K562 (cell line): ENCODE data around the gene DMXL1. TPM values are rescaled to one million over a fixed set of nuclear protein-coding genes. Genes with fewer than 3 reads are reported as not detected.

Source experiments
- ATAC-seq: fragments of 200-7000 bp; cut with Tn5 transposase; 3 replicates; pipeline ENCODE4 v1.9.1; 2020; ENCODE audit warnings: moderate library complexity
- BruUV-seq: library from RNA; stranded (reverse); fragments of 400-500 nt; replicated peaks from 2 replicates; lab custom pipeline; 2021; lab: Mats Ljungman, UMichigan
- CTCF ChIA-PET: fragments of 300-600 bp; formaldehyde crosslinking; extraction: SDS; loops from one replicate; lab custom pipeline; 2021; ENCODE audit warnings: low intra/inter-chr PET ratio; lab: Yijun Ruan, JAX
- POLR2A ChIA-PET: fragments of 300-600, 350-650 bp; sonication (Branson Sonifier 250); formaldehyde crosslinking; extraction: SDS; loops from one replicate; lab custom pipeline; 2021; ENCODE audit warnings: antibody characterized with exemption, inconsistent platforms; lab: Yijun Ruan, JAX
- DNase-seq, 4 experiments: peaks; one replicate each; pipeline versions ENCODE4 v3.0.0 to v3.0.0-alpha.2; 2011 to 2018; ENCODE audit warnings: low spot score in 3 of 4, mixed read lengths in 3 of 4; ENCODE audit errors: extremely low read depth in 1 of 4
- FAIRE-seq: peaks from 2 replicates; lab custom pipeline; 2011; peaks lifted over from hg19 to GRCh38; lab: Jason Lieb, UNC
- H2AFZ ChIP-seq: 2 replicates; pipeline ENCODE4 v1.6.0; 2011; ENCODE audit warnings: low read depth, low read length, control low read depth, inconsistent platforms
- H3K27ac ChIP-seq: fragments of 200-600 bp; 3 replicates; pipeline ENCODE4 v1.8.0; 2011; ENCODE audit warnings: low read depth, mild to moderate bottlenecking, control low read depth, inconsistent platforms, low read length, moderate library complexity, mixed read lengths; ENCODE audit errors: extremely low read depth
- H3K27me3 ChIP-seq, 2 experiments: fragments of 300-600 bp in 1 of 2; 2 replicates in 1 of 2; 3 replicates in 1 of 2; pipeline versions ENCODE4 v1.6.0 to v1.8.0; 2011; ENCODE audit warnings: inconsistent platforms in 2 of 2, low read length in 2 of 2, mild to moderate bottlenecking in 1 of 2, mixed read lengths in 1 of 2, moderate library complexity in 1 of 2; ENCODE audit not compliant: control insufficient read depth in 2 of 2, insufficient read depth in 2 of 2
- H3K36me3 ChIP-seq: fragments of 300-600 bp; 3 replicates; pipeline ENCODE4 v1.8.0; 2011; ENCODE audit warnings: mild to moderate bottlenecking, low read length, inconsistent platforms; ENCODE audit not compliant: control insufficient read depth, insufficient read depth
- H3K4me1 ChIP-seq, 2 experiments: fragments of 200-600 bp in 1 of 2; replicated peaks in 1 of 2; 2 replicates in 1 of 2; 3 replicates in 1 of 2; pipeline versions ENCODE4 v1.5.1 to v1.8.0; 2011; ENCODE audit warnings: inconsistent platforms in 2 of 2, low read length in 2 of 2, mild to moderate bottlenecking in 1 of 2, mixed read lengths in 1 of 2, moderate library complexity in 1 of 2; ENCODE audit not compliant: control insufficient read depth in 2 of 2, insufficient read depth in 2 of 2
- H3K4me2 ChIP-seq: 2 replicates; pipeline ENCODE4 v1.6.1; 2011; ENCODE audit warnings: low read length, control low read depth, inconsistent platforms, mixed read lengths; ENCODE audit not compliant: insufficient read depth
- H3K4me3 ChIP-seq: fragments of 200-600 bp; sonication (generic), shearing (Covaris generic); 2 replicates; pipeline ENCODE4 v1.5.1; 2016; ENCODE audit warnings: control low read depth, inconsistent platforms
- H3K79me2 ChIP-seq: fragments of 200-600 bp; 3 replicates; pipeline ENCODE4 v1.8.0; 2011; ENCODE audit warnings: low read length, inconsistent platforms; ENCODE audit not compliant: control insufficient read depth, insufficient read depth
- H3K9ac ChIP-seq, 2 experiments: 2 replicates each; pipeline versions ENCODE4 v1.6.0 to v1.6.1; 2011; ENCODE audit warnings: low read depth in 2 of 2, low read length in 2 of 2, control low read depth in 1 of 2, inconsistent platforms in 1 of 2, mild to moderate bottlenecking in 1 of 2, mixed read lengths in 1 of 2; ENCODE audit not compliant: insufficient read depth in 1 of 2
- H3K9me1 ChIP-seq: one replicate; pipeline ENCODE4 v1.6.0; 2011; ENCODE audit warnings: inconsistent platforms, mild to moderate bottlenecking, low read length, moderate library complexity; ENCODE audit not compliant: control insufficient read depth, insufficient read depth
- H3K9me3 ChIP-seq: replicated peaks from 2 replicates; pipeline ENCODE4 v1.5.1; 2011; ENCODE audit warnings: low read depth, low read length, inconsistent platforms; ENCODE audit not compliant: control insufficient read depth, insufficient read depth
- H4K20me1 ChIP-seq: replicated peaks from 2 replicates; pipeline ENCODE4 v1.6.1; 2011; ENCODE audit warnings: low read length, inconsistent platforms, mixed read lengths; ENCODE audit not compliant: control insufficient read depth, insufficient read depth
- CCNT2 ChIP-seq: IDR thresholded peaks from 2 replicates; pipeline ENCODE4 v1.6.1; 2011; ENCODE audit warnings: borderline replicate concordance, low read depth, mild to moderate bottlenecking, moderate library complexity, mixed read lengths, low read length; ENCODE audit not compliant: insufficient read length; ENCODE audit errors: extremely low read depth
- SMARCE1 ChIP-seq: fragments of 450-650 bp; IDR thresholded peaks from 2 replicates; pipeline ENCODE4 v1.7.1; 2016; ENCODE audit warnings: mild to moderate bottlenecking
- SRSF9 ChIP-seq: fragments of 200-400 bp; formaldehyde crosslinking; IDR thresholded peaks from 2 replicates; pipeline ENCODE4 v1.6.1; 2017; ENCODE audit warnings: low read depth, low read length, borderline replicate concordance
- TCF15 ChIP-seq: fragments of 250-450 bp; sonication (Bioruptor Pico); IDR thresholded peaks from 2 replicates; pipeline ENCODE4 v1.8.0; 2022; ENCODE audit warnings: moderate library complexity, mild to moderate bottlenecking, inconsistent platforms
- TCFL5 ChIP-seq: fragments of 250-450 bp; sonication (Bioruptor Pico); conservative IDR thresholded peaks from 2 replicates; pipeline ENCODE4 v1.6.1; 2021; ENCODE audit warnings: mild to moderate bottlenecking, moderate library complexity, matching md5 sums
- ZNF24 ChIP-seq: fragments of 450-650 bp; IDR thresholded peaks from 2 replicates; pipeline ENCODE4 v1.6.1; 2016
- ZNF436 ChIP-seq: fragments of 250-450, 450-650 bp; sonication (Bioruptor Pico); formaldehyde crosslinking; IDR thresholded peaks from 2 replicates; pipeline ENCODE4 v1.7.0; 2020; ENCODE audit warnings: mild to moderate bottlenecking
- WGBS: fragments of 100-300 bp; shearing (Covaris generic); methylation state at CpG from one replicate; pipeline ENCODE4 v1.1.6; 2016; ENCODE audit warnings: low coverage, mixed read lengths; ENCODE audit not compliant: insufficient coverage; ENCODE audit errors: missing lambda C conversion rate; 5-methylcytosine and 5-hydroxymethylcytosine counted together
- in situ Hi-C: fragments of 300-500 bp; cut with MboI; formaldehyde crosslinking; loops from 4 replicates; pipeline ENCODE4 v1.15.0; 2018; ENCODE audit warnings: inconsistent platforms, mixed read lengths
- intact Hi-C: fragments of 100-400 bp; cut with micrococcal nuclease; formaldehyde crosslinking; loops from 2 replicates; pipeline ENCODE4 v1.14.2; 2022
- polyA plus RNA-seq, 8 experiments: library from polyadenylated mRNA; depleted of rRNA in 4 of 8; stranded (reverse) in 5 of 8; unstranded in 3 of 8; fragments of >200 nt; fragmentation: Nextera tagmentation in 2 of 8; fragmentation: Illumina TruSeq in 1 of 8; extraction: Ambion mirVana in 2 of 8; extraction: Trizol in 1 of 8; gene quantifications; 2 replicates each; pipeline versions ENCODE4 v1.2.1 to v1.2.3, GENCODE V29; 2011 to 2014; ENCODE audit warnings: inconsistent platforms in 1 of 8, missing spikeins in 1 of 8
- total RNA-seq, 7 experiments: library from RNA; depleted of rRNA in 6 of 7; stranded (reverse); fragments of >200 nt in 6 of 7; fragmentation: Illumina TruSeq in 2 of 7; extraction: Trizol in 2 of 7; gene quantifications; 2 replicates each; pipeline versions ENCODE4 v1.2.1 to v1.2.3, GENCODE V29; 2011 to 2021; ENCODE audit warnings: low replicate concordance in 1 of 7

Gene DMXL1
- total and polyA plus RNA-seq, 9 of the 15 experiments (the other 6 are each of a cell fraction or from before 2014, with no cell fraction given), result 8.3 to 40.3 (median 30.6) TPM

- H3K4me1 ChIP-seq, result peaks cover 6 to 27% of the 10 kb centered on the region in 2 experiments; a peak in 4 of 5 replicates
- peaks cover 4% of the 10 kb centered on the region; the same call in 1 of the 2 replicates for H3K9me3 ChIP-seq
- no TSS peak for BruUV-seq
- H3K27me3 ChIP-seq, result no peaks in the 10 kb centered on the region
- 64% methylated on average over 3 of the region's 3 CpGs for WGBS
- ChIA-PET CTCF (no interaction called here), POLR2A (interaction anchor here (0.6 to 0.9 kb wide), 2 partner anchors 10 to 566 kb away, joined by 3 read pairs; no protein-coding TSS in a partner anchor)
- no peak overlapping the region for H2AFZ ChIP-seq
- TF ChIP-seq ZNF436 (CRISPR knock-in tag), result no peak
- no peak overlapping the region for H3K4me3 ChIP-seq
- no peak for DNase-seq
- H3K79me2 ChIP-seq, result peaks cover 94% of the 10 kb centered on the region
- FAIRE-seq, result no peak
- H3K9ac ChIP-seq, result no peak overlapping the region
- no peaks in the 10 kb centered on the region for H3K9me1 ChIP-seq
- in situ Hi-C loops, result no loop called here
- H3K4me2 ChIP-seq, result no peak overlapping the region
- intact Hi-C loops, result no loop called here
- H4K20me1 ChIP-seq, result peaks cover 8% of the 10 kb centered on the region; the same call in 1 of the 2 replicates
- ATAC-seq, result no peak
- no peak overlapping the region for H3K27ac ChIP-seq
- peaks cover 12% of the 10 kb centered on the region for H3K36me3 ChIP-seq
Observed at GRCh38 chr5:119082691-119083090, 11.8 kb downstream of the DMXL1 start.

- no peak for ATAC-seq
- no TSS peak for BruUV-seq
Observed at GRCh38 chr5:119083679-119084078, 12.8 kb downstream of the DMXL1 start.

More at GRCh38 chr5:119083679-119084078, 12.8 kb downstream of the DMXL1 start:
- Histone ChIP-seq H3K79me2 (peaks cover 94% of the 10 kb centered on the region), H3K4me2 (no peak overlapping the region), H2AFZ (no peak overlapping the region), H3K4me1 (peaks cover 6 to 21% of the 10 kb centered on the region in 2 experiments; a peak in 3 of 5 replicates), H3K27me3 (no peaks in the 10 kb centered on the region), H4K20me1 (peaks cover 8% of the 10 kb centered on the region; the same call in 1 of the 2 replicates), H3K9ac (no peak overlapping the region), H3K36me3 (peaks cover 12% of the 10 kb centered on the region), H3K27ac (no peak overlapping the region), H3K9me3 (peaks cover 4% of the 10 kb centered on the region; the same call in 1 of the 2 replicates), H3K9me1 (no peaks in the 10 kb centered on the region), H3K4me3 (no peak overlapping the region)
- DNase-seq, result no peak
- CTCF ChIA-PET, result no interaction called here
- no peak for FAIRE-seq
- POLR2A ChIA-PET, result no interaction called here
- in situ Hi-C loops (no loop called here), intact Hi-C loops (no loop called here)
- no peak for TF ChIP-seq ZNF24
- TF ChIP-seq SRSF9, result no peak
- TF ChIP-seq TCF15 (CRISPR knock-in tag), result no peak
- no peak for TF ChIP-seq TCFL5 (CRISPR knock-in tag)
- no peak for TF ChIP-seq SMARCE1
- TF ChIP-seq CCNT2, result no peak
- 85% methylated on average over 3 of the region's 3 CpGs for WGBS
